Testis (tissue), 3 donors: ENCODE data around the gene HHIPL1. TPM values are rescaled to one million over a fixed set of nuclear protein-coding genes. Genes with fewer than 3 reads are reported as not detected.

ENCODE experiments used
- DNase-seq: peaks from one replicate; pipeline ENCODE4 v3.0.0-alpha.2; 2019
- H3K27ac ChIP-seq, 2 donors: fragments of 200-600 bp; sonication (generic); one replicate each; pipeline ENCODE4 v1.5.1; 2019
- H3K27me3 ChIP-seq: fragments of 200-600 bp; sonication (generic); one replicate; pipeline ENCODE4 v1.5.1; 2019
- H3K36me3 ChIP-seq: fragments of 200-600 bp; sonication (generic); one replicate; pipeline ENCODE4 v1.5.1; 2017; ENCODE audit warnings: low read depth; ENCODE audit errors: missing control alignments
- H3K4me1 ChIP-seq: fragments of 200-600 bp; sonication (generic); one replicate; pipeline ENCODE4 v1.5.1; 2019
- H3K4me3 ChIP-seq, 2 donors: fragments of 200-600 bp; sonication (generic); one replicate each; pipeline ENCODE4 v1.5.1; 2017 to 2019
- H3K9me3 ChIP-seq: fragments of 200-600 bp; sonication (generic); one replicate; pipeline ENCODE4 v1.5.1; 2017
- POLR2A ChIP-seq: fragments of 450-650 bp; IDR thresholded peaks from one replicate; pipeline ENCODE4 v1.6.1; 2017; ENCODE audit warnings: antibody characterized with exemption, mild to moderate bottlenecking, moderate library complexity
- WGBS, 2 donors: methylation state at CpG; one replicate each; pipeline ENCODE4 v1.1.5; 2018; 5-methylcytosine and 5-hydroxymethylcytosine counted together
- intact Hi-C: fragments of 100-400 bp; cut with DNase I; formaldehyde crosslinking; loops from one replicate; pipeline ENCODE4 v1.15.1; 2023; ENCODE audit warnings: low total_unique reads
- polyA plus RNA-seq: library from polyadenylated mRNA; stranded (reverse); fragments of 350-450 nt; fragmentation: Illumina TruSeq; extraction: RNeasy Lipid Tissue Mini Kit (QIAGEN cat#74804); gene quantifications from one replicate; pipeline ENCODE4 v1.2.3, GENCODE V29; 2014; ENCODE audit warnings: low read depth, low replicate concordance; ENCODE audit not compliant: insufficient read depth
- total RNA-seq, 2 donors: library from RNA; depleted of rRNA; stranded (reverse); fragments of >200 nt; gene quantifications; one replicate each; pipeline ENCODE4 v1.2.3, GENCODE V29; 2016
- TF ChIP-seq, protein P1 (sequence below), 3 experiments: fragments of 450-650 bp in 2 of 3; fragments of 200-600 bp in 1 of 3; sonication (generic) in 1 of 3; IDR thresholded peaks; one replicate each; pipeline ENCODE4 v1.5.1; 2016 to 2019; ENCODE audit warnings: antibody characterized with exemption in 3 of 3, mild to moderate bottlenecking in 2 of 3, moderate library complexity in 1 of 3

The HHIPL1 gene
- total and polyA plus RNA-seq, 3 donors from 2014 or later: 1.0 to 3.9 (median 2.7) TPM

DNA sequence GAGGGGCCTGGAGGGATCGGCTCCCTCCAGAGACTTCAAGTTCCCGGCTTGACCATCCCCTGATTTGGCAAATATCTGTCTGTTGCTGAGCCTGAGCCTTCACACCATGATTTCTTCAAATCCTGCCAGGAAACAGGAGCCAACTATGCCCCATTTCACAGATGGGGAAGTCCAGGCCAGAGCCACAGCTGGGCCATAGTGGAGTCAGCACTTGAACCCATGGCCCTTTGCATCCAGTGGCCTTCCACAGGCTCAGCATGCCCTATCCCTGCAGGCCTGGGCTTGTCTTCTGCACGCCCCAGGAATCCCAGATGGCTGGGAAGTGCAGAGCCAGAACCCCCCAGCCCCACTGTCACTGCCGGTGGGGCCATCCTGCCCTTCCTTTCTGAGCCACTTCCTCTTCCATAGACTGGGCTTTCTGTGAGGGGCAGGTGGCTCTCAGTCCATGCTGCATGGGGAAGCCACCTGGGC, 84.1 kb downstream of the HHIPL1 start:
- Histone ChIP-seq H3K36me3 (no peaks in the 10 kb centered on the region), H3K4me1 (peaks cover 25% of the 10 kb centered on the region), H3K27ac (no peak overlapping the region), H3K4me3 (no peak overlapping the region), H3K27me3 (no peaks in the 10 kb centered on the region), H3K9me3 (no peaks in the 10 kb centered on the region)
- TF ChIP-seq, protein P1, sequence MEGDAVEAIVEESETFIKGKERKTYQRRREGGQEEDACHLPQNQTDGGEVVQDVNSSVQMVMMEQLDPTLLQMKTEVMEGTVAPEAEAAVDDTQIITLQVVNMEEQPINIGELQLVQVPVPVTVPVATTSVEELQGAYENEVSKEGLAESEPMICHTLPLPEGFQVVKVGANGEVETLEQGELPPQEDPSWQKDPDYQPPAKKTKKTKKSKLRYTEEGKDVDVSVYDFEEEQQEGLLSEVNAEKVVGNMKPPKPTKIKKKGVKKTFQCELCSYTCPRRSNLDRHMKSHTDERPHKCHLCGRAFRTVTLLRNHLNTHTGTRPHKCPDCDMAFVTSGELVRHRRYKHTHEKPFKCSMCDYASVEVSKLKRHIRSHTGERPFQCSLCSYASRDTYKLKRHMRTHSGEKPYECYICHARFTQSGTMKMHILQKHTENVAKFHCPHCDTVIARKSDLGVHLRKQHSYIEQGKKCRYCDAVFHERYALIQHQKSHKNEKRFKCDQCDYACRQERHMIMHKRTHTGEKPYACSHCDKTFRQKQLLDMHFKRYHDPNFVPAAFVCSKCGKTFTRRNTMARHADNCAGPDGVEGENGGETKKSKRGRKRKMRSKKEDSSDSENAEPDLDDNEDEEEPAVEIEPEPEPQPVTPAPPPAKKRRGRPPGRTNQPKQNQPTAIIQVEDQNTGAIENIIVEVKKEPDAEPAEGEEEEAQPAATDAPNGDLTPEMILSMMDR (IDR thresholded peaks at IDR 0.05): no peak
- no peak for TF ChIP-seq POLR2A
- intact Hi-C loops: no loop called here
- 75 to 83% methylated on average over 2 to 4 of the region's 4 CpGs for WGBS, 2 donors
- DNase-seq: no peak

Other genes with a start within 250 kb of the HHIPL1 start
- 100 to 1,000 TPM; 135 to 160 TPM for gene SETD3, start 164.3 kb upstream of the HHIPL1 start, total RNA-seq
- 186 TPM for gene SETD3, start 164.3 kb upstream of the HHIPL1 start, polyA plus RNA-seq
- 10 to 100 TPM; 69.1 to 73.1 TPM for gene CCNK, start 163.7 kb upstream of the HHIPL1 start, total RNA-seq
- 134 TPM for gene CCNK, start 163.7 kb upstream of the HHIPL1 start, polyA plus RNA-seq
- 10 to 100 TPM; 26.4 to 28.3 TPM for gene CCDC85C, start 40.9 kb upstream of the HHIPL1 start, total RNA-seq
- gene CCDC85C, start 40.9 kb upstream of the HHIPL1 start, polyA plus RNA-seq: 25.6 TPM
- 1 to 10 TPM; 4.2 to 4.6 TPM for gene CYP46A1, start 39.2 kb downstream of the HHIPL1 start, total RNA-seq
- 2.5 TPM for gene CYP46A1, start 39.2 kb downstream of the HHIPL1 start, polyA plus RNA-seq
- 10 to 100 TPM; 22.0 to 22.7 TPM for gene EML1, start 148.3 kb downstream of the HHIPL1 start, total RNA-seq
- 18.1 TPM for gene EML1, start 148.3 kb downstream of the HHIPL1 start, polyA plus RNA-seq